ENCODE results near the gene TOP3A. TPM values are rescaled to one million over a fixed set of nuclear protein-coding genes. Genes with fewer than 3 reads are reported as not detected.

The TOP3A gene
- total and polyA plus RNA-seq, 2 of the 4 experiments (the other 2 are of a cell fraction): 13.4 to 21.3 TPM

GRCh38 chr17:18260332-18261145, 54.3 kb downstream of the TOP3A start, which contains the start of gene MIEF2:
TSS of gene MIEF2 (plus strand) at chr17:18260662. CDS start at chr17:18262721, 2,059 bp downstream.
- in situ Hi-C loops (cut with MboI; ENCODE audit: low sequenced_read_pairs) (no loop called here), intact Hi-C loops (cut with micrococcal nuclease) (no loop called here), dilution Hi-C loops (cut with HindIII; ENCODE audit: low sequenced_read_pairs, unreplicated experiment) (no loop called here)
- no TSS peak for BruUV-seq (replicated peaks)
- ATAC-seq (ENCODE audit: low read depth) (peak; percentile 83), DNase-seq (peak; percentile 91)
- H3K18ac ChIP-seq (ENCODE audit: low read depth, low read length): peak within 1 kb of the TSS; percentile 1
- H3K9me3 ChIP-seq (ENCODE audit: control insufficient read depth, insufficient read depth, low read length): no peaks in the 10 kb centered on the region
- peak within 1 kb of the TSS; percentile 95 for H2AFZ ChIP-seq (replicated peaks; ENCODE audit: low read length, poor library complexity)
- H2BK20ac ChIP-seq (ENCODE audit: low read depth, low read length): no peak within 1 kb of the TSS
- 2% methylated on average over 42 of the region's 72 CpGs; no CpG with 5 or more reads in 1 of the 2 experiments for WGBS, 2 experiments (ENCODE audit: extremely low coverage in 2 of 2, insufficient read length in 1 of 2)
- H2AK9ac ChIP-seq (replicated peaks; ENCODE audit: low read depth, low read length, poor library complexity): peak within 1 kb of the TSS; percentile 95
- ChIA-PET CTCF (interaction anchor here (0.5 to 0.6 kb wide), 2 partner anchors 8 to 1962 kb away, joined by 6 to 7 read pairs; no protein-coding TSS in a partner anchor), POLR2A (ENCODE audit: unreplicated experiment) (no interaction called here)
- H3K9ac ChIP-seq (ENCODE audit: low read depth, low read length): peak within 1 kb of the TSS; percentile 74
- TF ChIP-seq MAZ (IDR thresholded peaks at IDR 0.05; ENCODE audit: borderline replicate concordance, low read depth, low read length) (0 out of 2 replicates have a peak, but pooled peaks have one; percentile 38), FOS (IDR thresholded peaks at IDR 0.05; ENCODE audit: low read depth, low read length) (no peak), SMC3 (IDR thresholded peaks at IDR 0.05; ENCODE audit: low read depth, low read length) (no peak), BHLHE40 (IDR thresholded peaks at IDR 0.05; ENCODE audit: low read depth, low read length) (no peak), RFX5 (IDR thresholded peaks at IDR 0.05; ENCODE audit: low read depth, low read length) (no peak), USF2 (IDR thresholded peaks at IDR 0.05; ENCODE audit: low read depth, low read length) (peak; percentile 49; the same call in 1 of the 2 replicates), RCOR1 (IDR thresholded peaks at IDR 0.05; ENCODE audit: insufficient replicate concordance, low read length) (no peak), CTCF (conservative IDR thresholded peaks at IDR 0.05; ENCODE audit: low read depth, low read length) (no peak), CEBPB (IDR thresholded peaks at IDR 0.05; ENCODE audit: low read depth, low read length) (no peak), MXI1 (IDR thresholded peaks at IDR 0.05; ENCODE audit: borderline replicate concordance, low read depth, low read length) (peak; percentile 40; the same call in 1 of the 2 replicates), POLR2A (IDR thresholded peaks at IDR 0.05; ENCODE audit: low read depth, low read length) (no peak), CHD1 (IDR thresholded peaks at IDR 0.05; ENCODE audit: low read depth, low read length) (no peak), MAFK (IDR thresholded peaks at IDR 0.05; ENCODE audit: low read depth, low read length) (no peak), RAD21 (IDR thresholded peaks at IDR 0.05; ENCODE audit: low read length) (no peak), NFE2L2 (IDR thresholded peaks at IDR 0.05; ENCODE audit: low read depth, low read length) (no peak)
- H3K9me1 ChIP-seq (ENCODE audit: insufficient read depth, low read length): peaks cover 12% of the 10 kb centered on the region; the same call in 1 of the 2 replicates
- H3K27ac ChIP-seq (ENCODE audit: insufficient read depth, low read length): peak within 1 kb of the TSS; percentile 71
- H4K5ac ChIP-seq (ENCODE audit: low read depth, low read length): peak within 1 kb of the TSS; percentile 72; the same call in 1 of the 2 replicates
- peak within 1 kb of the TSS; percentile 56 for H4K91ac ChIP-seq (ENCODE audit: insufficient read depth, low read depth, low read length)
- peaks cover 25 to 72% of the 10 kb centered on the region in 2 experiments for H3K79me1 ChIP-seq (ENCODE audit: low read depth in 1 of 2, low read length in 2 of 2)
- peak within 1 kb of the TSS; percentile 86 for H3K23ac ChIP-seq (ENCODE audit: low read depth, low read length)
- H3K4me2 ChIP-seq (ENCODE audit: low read depth, low read length): peak within 1 kb of the TSS; percentile 93
- peaks cover 22% of the 10 kb centered on the region for H4K20me1 ChIP-seq (ENCODE audit: insufficient read depth, low read length)
- H2BK15ac ChIP-seq (ENCODE audit: low read depth, low read length): no peak within 1 kb of the TSS
- H4K8ac ChIP-seq (ENCODE audit: low read depth in 2 of 2, low read length in 2 of 2): peak within 1 kb of the TSS; percentile 24 to 91; a peak in 3 of 4 replicates
- peak within 1 kb of the TSS; percentile 58 for H2BK120ac ChIP-seq (ENCODE audit: low read depth, low read length)
- H3K14ac ChIP-seq (replicated peaks; ENCODE audit: low read depth, low read length): peak within 1 kb of the TSS; percentile 92
- peak within 1 kb of the TSS; percentile 57; the same call in 1 of the 2 replicates for H3K56ac ChIP-seq (ENCODE audit: extremely low read depth, insufficient read depth, low read length)
- peak within 1 kb of the TSS; percentile 77 for H2BK5ac ChIP-seq (ENCODE audit: low read depth, low read length, poor library complexity, severe bottlenecking)
- H3K27me3 ChIP-seq (ENCODE audit: control insufficient read depth, insufficient read depth, low read length): no peaks in the 10 kb centered on the region
- H2AK5ac ChIP-seq (ENCODE audit: low read depth, low read length): peak within 1 kb of the TSS; percentile 85
- peaks cover 34% of the 10 kb centered on the region for H3K36me3 ChIP-seq (ENCODE audit: control insufficient read depth, insufficient read depth, low read length)
- H3K4me1 ChIP-seq (ENCODE audit: control insufficient read depth, insufficient read depth, low read length): peaks cover 18% of the 10 kb centered on the region
- peak within 1 kb of the TSS; percentile 76 for H3K4ac ChIP-seq (ENCODE audit: low read depth, low read length)
- peak within 1 kb of the TSS; percentile 75 for H3K4me3 ChIP-seq (ENCODE audit: insufficient read depth, low read depth, low read length)

Data from IMR-90 (cell line).